A673 (cell line): ENCODE measurements around the gene IL19.
"Not testable (repeated sequence)": the region's sequence is repeated elsewhere in the genome, so short reads cannot be mapped to it uniquely, and the experiment has no call there.

Source experiments
- CTCF ChIP-seq: fragments of 300-800, 200-600 bp; sonication (generic); conservative IDR thresholded peaks from 2 replicates; pipeline ENCODE4 v1.5.1; 2017; ENCODE audit warnings: low read depth, mild to moderate bottlenecking, antibody characterized with exemption, low read length, moderate library complexity, mixed read lengths
- EZH2 ChIP-seq: fragments of 200-600 bp; sonication (generic); IDR thresholded peaks from 2 replicates; pipeline ENCODE4 v1.6.1; 2017; ENCODE audit warnings: borderline replicate concordance, low read depth, mild to moderate bottlenecking, mixed read lengths, antibody characterized with exemption, low read length; ENCODE audit not compliant: poor library complexity, severe bottlenecking

GRCh38 chr1:206853696-206854095 is 83.1 kb downstream of the IL19 start:
- TF ChIP-seq CTCF, EZH2: not testable (repeated sequence)
